Mesodermal cell (in vitro differentiated cells): ENCODE data around the gene SRPX2.

Experiments used
- H3K27ac ChIP-seq: 2 replicates; pipeline ENCODE4 v1.7.0; 2013; ENCODE audit warnings: mild to moderate bottlenecking, low read depth, low read length, moderate library complexity; ENCODE audit not compliant: severe bottlenecking
- H3K36me3 ChIP-seq: 2 replicates; pipeline ENCODE4 v1.7.1; 2013; ENCODE audit warnings: mild to moderate bottlenecking, low read length, moderate library complexity; ENCODE audit not compliant: control insufficient read depth, insufficient read depth
- H3K4me1 ChIP-seq: one replicate; pipeline ENCODE4 v1.7.1; 2013; ENCODE audit warnings: mild to moderate bottlenecking, low read length; ENCODE audit not compliant: insufficient read depth, control insufficient read depth, poor library complexity, severe bottlenecking
- H3K4me3 ChIP-seq: 2 replicates; pipeline ENCODE4 v1.7.0; 2013; ENCODE audit warnings: low read length, control low read depth, mild to moderate bottlenecking; ENCODE audit not compliant: insufficient read depth, poor library complexity, severe bottlenecking; ENCODE audit errors: extremely low read depth
- H3K9me3 ChIP-seq: 2 replicates; pipeline ENCODE4 v1.7.1; 2013; ENCODE audit warnings: mild to moderate bottlenecking, low read length, moderate library complexity; ENCODE audit not compliant: control insufficient read depth
- WGBS, 2 experiments: methylation state at CpG; one replicate each; pipeline ENCODE4 v1.1.5; 2013; ENCODE audit warnings: missing lambda C conversion rate in 2 of 2; ENCODE audit not compliant: insufficient coverage in 2 of 2; 5-methylcytosine and 5-hydroxymethylcytosine counted together

SRPX2 gene

DNA sequence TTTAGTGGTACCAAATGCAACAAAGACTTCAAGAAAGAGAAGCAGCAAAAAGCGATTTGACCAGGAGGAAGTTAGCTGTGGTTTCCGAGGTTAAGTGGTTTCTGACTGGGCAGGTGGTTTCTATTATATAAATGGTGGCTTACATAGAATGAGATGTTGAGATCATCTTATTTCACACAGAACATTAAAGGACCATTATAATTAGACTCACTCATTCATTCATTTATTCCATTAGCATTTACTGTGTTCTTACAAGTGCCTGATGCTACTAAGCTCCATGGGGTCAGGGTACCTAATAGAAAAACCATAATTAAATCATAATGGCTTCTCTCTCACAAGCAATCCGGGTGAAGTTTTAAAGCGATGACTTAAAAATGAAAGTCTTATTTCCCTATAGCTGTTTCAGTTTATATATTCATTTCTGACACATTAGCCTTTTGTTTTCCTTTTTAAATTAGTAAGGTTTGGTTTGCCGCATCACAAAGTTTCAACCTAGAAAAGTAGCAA is 18.0 kb upstream of the SRPX2 start:
- H3K9me3 ChIP-seq = no peaks in the 10 kb centered on the region
- no peak overlapping the region for H3K4me3 ChIP-seq
- peaks cover 13% of the 10 kb centered on the region for H3K36me3 ChIP-seq
- WGBS, 2 experiments = 60% methylated on average over 1 of the region's 5 CpGs; no CpG with 5 or more reads in 1 of the 2 experiments
- H3K4me1 ChIP-seq = no peaks in the 10 kb centered on the region
- H3K27ac ChIP-seq = no peak overlapping the region

DNA sequence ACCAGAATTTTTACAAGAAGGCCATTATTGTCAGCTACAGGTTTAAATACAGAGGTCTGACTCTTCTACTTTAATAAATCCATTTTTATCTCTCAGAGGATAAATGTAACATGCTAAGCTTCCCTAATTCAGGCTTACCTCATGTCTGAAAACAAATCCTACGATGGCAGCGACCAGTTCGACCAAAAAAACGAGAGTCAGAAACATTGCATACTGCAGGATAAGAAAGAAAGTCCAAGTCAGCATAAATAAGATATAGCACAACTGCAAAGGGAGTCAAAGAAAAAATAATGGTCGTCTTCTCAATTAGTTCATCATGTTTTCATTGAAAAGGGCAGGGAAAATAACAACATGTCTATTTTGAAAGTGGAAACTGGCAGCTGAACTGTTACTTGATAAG is 9.0 kb upstream of the SRPX2 start:
- Histone ChIP-seq H3K4me3 (peak overlapping the region; percentile 58), H3K9me3 (no peaks in the 10 kb centered on the region), H3K27ac (no peak overlapping the region), H3K36me3 (peaks cover 35% of the 10 kb centered on the region), H3K4me1 (no peaks in the 10 kb centered on the region)
- WGBS, 2 experiments = no CpG with 5 or more reads among the region's 5 CpGs

DNA sequence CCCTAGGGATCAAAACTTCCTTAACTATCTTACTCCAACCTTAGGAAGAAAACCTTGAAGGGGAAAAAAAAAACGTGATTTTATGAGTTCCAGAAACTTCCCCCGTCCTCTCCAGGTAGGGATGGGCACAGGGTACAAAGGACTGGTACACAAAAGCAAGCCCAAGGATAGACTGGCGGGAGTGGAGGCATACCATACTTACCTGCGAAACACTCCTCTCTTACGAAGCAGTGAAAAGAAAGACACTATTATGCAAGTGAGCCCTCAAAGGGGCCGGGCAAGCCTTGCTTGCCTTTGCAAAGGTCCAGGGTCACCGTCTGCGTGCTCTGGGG is 8.0 kb upstream of the SRPX2 start:
- Histone ChIP-seq H3K36me3 (peaks cover 28% of the 10 kb centered on the region), H3K4me3 (peak overlapping the region; percentile 58), H3K27ac (peak overlapping the region; percentile 72), H3K9me3 (no peaks in the 10 kb centered on the region), H3K4me1 (no peaks in the 10 kb centered on the region)
- WGBS, 2 experiments = 0% methylated on average over 3 of the region's 8 CpGs; no CpG with 5 or more reads in 1 of the 2 experiments

DNA sequence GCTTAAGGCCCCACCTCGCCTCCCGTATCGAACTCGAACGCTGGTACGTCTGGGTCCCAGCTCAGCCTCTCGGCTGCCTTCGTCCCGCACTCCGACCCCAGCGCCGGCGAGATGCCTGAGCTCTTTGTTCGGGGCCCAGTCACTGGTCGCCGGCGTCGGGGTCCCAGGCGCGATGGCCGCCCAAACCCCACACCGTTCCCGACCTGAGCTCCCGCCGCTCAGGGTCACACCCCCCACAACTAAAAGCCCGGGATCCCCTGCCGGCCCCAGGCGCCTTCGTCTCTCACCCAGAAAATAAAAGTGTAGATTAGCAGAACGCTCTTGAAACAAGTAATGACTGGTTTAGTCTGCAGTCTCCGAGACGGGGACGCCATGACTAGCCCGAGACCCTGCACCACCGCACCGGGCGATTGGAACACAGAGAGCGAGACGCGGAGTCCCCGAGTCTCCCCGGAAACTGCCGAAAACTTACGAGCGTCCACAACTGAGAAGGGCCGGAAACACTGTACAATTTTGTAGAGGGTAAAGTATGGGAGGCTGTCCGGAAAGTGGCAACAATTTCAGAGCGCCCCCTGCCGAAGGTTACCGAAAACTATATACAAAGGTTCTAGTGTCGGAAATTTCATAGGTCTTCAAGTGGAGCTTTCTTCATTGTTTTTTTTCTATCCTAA is 7.5 kb upstream of the SRPX2 start, which contains the start of gene TSPAN6:
Gene TSPAN6 (minus strand): TSS at position 486 of the 671 bp plus-strand sequence. CDS start 112 bp downstream, at position 374.
- 0 to 3% methylated on average over 7 to 19 of the region's 51 CpGs for WGBS, 2 experiments
- no peaks in the 10 kb centered on the region for H3K4me1 ChIP-seq
- peak within 1 kb of the TSS; percentile 72 for H3K27ac ChIP-seq
- peaks cover 27% of the 10 kb centered on the region for H3K36me3 ChIP-seq
- no peaks in the 10 kb centered on the region for H3K9me3 ChIP-seq
- peak within 1 kb of the TSS; percentile 58 for H3K4me3 ChIP-seq

DNA sequence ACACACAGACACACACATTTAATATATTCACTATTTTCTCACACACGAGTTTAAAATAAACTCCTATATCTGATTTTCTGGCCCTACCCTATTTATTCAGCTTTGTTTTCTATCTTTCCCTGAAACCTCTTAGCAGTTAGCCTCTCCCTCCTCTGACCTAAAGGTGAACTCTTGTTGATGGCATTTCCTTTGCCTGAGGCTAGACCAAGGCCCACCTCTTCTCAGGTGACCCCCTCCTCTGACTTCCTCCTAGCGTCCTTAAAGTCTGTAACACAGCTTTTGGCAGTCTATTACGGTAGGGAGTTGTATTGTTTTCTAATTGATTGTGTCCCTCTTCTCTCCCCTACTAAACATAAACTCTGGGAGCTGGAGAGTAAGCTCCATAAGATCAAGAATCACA is 1.7 kb upstream of the SRPX2 start:
- H3K27ac ChIP-seq = no peak overlapping the region
- peaks cover 23% of the 10 kb centered on the region for H3K4me1 ChIP-seq
- no peak overlapping the region for H3K4me3 ChIP-seq
- 83% methylated on average over 1 of the region's 3 CpGs; no CpG with 5 or more reads in 1 of the 2 experiments for WGBS, 2 experiments
- no peaks in the 10 kb centered on the region for H3K9me3 ChIP-seq
- no peaks in the 10 kb centered on the region for H3K36me3 ChIP-seq

DNA sequence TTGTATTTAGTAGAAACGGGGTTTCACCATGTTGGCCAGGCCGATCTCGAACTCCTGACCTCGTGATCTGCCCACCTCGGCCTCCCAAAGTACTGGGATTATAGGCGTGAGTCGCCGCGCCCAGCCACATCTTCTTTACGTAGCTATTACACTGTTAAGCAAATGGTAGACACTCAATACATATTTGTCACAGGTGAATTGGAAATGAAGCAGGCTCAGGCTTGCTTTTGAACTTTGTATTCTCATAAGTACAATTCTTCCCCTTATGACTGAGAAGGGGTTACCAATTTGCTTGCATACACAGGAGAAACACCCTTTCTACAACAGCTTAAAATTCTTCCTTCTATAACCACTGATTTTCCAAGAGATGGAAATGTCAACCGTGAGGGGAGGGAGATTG is 787 bp upstream of the SRPX2 start:
- 72 to 100% methylated on average over 3 to 4 of the region's 11 CpGs for WGBS, 2 experiments
- Histone ChIP-seq H3K27ac (peak overlapping the region; percentile 87), H3K36me3 (no peaks in the 10 kb centered on the region), H3K4me3 (no peak overlapping the region), H3K4me1 (peaks cover 30% of the 10 kb centered on the region), H3K9me3 (no peaks in the 10 kb centered on the region)

DNA sequence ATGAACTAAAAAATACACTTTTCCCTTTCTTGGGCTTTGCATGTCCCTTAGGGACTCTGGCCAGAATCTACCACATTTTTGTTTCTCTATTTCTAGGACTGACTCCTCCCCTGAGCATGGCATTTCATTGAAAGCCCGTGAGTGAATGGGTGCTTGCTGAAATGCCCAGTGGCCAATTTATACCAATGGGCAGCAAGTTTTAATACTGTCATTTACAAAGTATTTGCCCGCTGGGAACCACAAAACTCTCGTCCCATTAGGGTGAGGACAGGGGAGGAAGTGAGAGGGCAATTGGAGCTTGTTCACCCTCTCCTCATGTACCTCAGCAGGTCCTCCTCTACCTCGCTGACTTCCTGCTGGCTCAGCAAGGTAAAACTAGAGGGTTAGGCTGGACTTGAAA is 1.1 kb downstream of the SRPX2 start:
- Histone ChIP-seq H3K36me3 (no peaks in the 10 kb centered on the region), H3K4me3 (peak overlapping the region; percentile 31), H3K9me3 (no peaks in the 10 kb centered on the region), H3K4me1 (peaks cover 40% of the 10 kb centered on the region), H3K27ac (peak overlapping the region; percentile 87)
- WGBS, 2 experiments = 100% methylated on average over 2 of the region's 4 CpGs; no CpG with 5 or more reads in 1 of the 2 experiments

DNA sequence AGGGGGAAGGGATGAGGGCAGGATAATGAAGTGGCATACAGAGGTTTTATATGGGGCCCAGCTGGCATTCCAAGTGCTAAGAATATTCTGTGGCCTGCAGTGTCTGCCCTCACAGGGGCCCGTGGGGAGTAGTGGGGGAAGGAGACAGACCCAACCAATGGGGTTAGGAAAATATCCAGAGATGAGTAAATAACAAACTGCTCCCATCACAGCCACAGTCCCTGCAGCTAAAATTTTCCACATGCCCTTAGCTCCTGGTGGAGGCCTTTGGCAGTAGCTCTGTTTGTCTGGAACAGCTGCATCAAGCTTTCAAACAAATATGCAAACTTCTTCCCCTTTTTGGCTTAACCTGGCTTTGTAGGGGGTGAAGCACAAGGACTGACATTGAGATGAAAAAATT is 3.1 kb downstream of the SRPX2 start:
- peaks cover 5% of the 10 kb centered on the region for H3K36me3 ChIP-seq
- peaks cover 40% of the 10 kb centered on the region for H3K4me1 ChIP-seq
- no peaks in the 10 kb centered on the region for H3K9me3 ChIP-seq
- H3K4me3 ChIP-seq = no peak overlapping the region
- no CpG with 5 or more reads among the region's 1 CpG for WGBS, 2 experiments
- peak overlapping the region; percentile 16 for H3K27ac ChIP-seq

DNA sequence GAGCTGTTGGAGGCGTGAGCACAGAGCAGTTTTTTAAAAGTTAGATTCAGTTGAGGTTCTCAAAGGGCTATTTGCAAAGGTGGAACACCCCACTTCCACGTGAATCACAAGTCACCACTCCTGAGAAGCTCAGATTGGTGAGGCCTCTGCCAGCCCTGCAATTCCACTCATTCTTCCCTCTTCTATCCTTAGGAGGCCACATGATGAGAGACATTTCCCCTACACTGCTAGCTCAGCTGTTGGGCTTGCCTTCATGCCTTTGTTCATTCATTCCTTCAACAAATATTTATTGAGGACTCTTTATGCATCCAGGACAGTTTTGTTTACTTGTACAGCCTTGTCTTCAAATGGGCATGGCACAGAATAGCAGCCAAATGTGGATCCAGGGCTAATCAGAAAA is 3.7 kb downstream of the SRPX2 start:
- Histone ChIP-seq H3K36me3 (peaks cover 12% of the 10 kb centered on the region), H3K9me3 (no peaks in the 10 kb centered on the region), H3K4me3 (no peak overlapping the region), H3K27ac (peak overlapping the region; percentile 16), H3K4me1 (peaks cover 40% of the 10 kb centered on the region)
- WGBS, 2 experiments = 100% methylated on average over 1 of the region's 2 CpGs; no CpG with 5 or more reads in 1 of the 2 experiments

DNA sequence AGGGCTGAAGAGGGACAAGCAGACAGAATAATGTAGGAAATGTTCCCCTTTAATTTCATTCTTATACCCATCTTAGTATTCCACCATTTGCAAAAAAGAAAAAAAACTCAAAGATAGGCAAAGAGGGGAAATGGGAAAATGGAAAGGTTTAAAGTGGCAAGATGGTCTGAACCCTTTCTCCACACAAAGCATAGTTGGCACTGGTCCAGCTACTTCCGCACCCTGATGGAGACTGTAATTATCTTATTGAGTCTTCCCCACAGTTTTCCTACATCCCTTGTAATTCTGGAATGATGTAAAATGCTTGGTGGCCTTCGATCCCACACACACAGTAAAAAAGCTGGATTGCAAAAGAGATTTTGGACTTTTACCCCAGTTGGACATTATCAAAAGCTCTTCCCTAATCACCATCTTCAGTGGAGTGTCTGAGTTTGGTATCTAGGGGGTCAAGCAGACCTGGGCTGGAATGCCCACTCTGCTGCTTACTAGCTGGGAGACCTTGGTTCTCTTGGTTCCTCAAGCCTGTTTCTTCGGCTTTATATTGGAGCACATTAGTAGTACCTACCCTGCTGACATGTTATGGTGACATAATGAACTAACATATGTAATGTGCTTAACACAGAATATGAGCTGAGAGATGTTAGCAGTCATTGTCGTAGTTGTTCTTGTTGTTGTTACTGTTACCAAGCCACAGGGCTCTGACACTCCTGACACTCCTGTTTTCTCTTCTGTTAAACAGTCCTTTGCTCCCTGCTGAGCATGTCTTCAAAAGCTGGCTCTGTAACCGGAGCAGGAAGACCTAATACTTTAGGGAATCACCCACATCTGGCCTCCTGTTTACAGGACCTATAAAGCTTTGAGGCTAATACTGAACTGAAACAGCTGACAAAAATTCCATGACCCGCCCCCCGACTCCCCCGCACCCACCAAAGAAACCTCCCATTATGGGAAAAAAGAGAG is 4.7 kb downstream of the SRPX2 start:
- 83% methylated on average over 1 of the region's 8 CpGs; no CpG with 5 or more reads in 1 of the 2 experiments for WGBS, 2 experiments
- Histone ChIP-seq H3K36me3 (peaks cover 14% of the 10 kb centered on the region), H3K27ac (peak overlapping the region; percentile 88), H3K4me1 (peaks cover 33% of the 10 kb centered on the region), H3K4me3 (no peak overlapping the region), H3K9me3 (no peaks in the 10 kb centered on the region)
